ENCODE results near the gene CTF1.
"Not testable (repeated sequence)": the region's sequence is repeated elsewhere in the genome, so short reads cannot be mapped to it uniquely, and the experiment has no call there.

The CTF1 gene

GRCh38 chr16:30888856-30889499, 7.4 kb upstream of the CTF1 start:
- no peak for DNase-seq

- DNase-seq = no peak
Observed at GRCh38 chr16:30889721-30890120, 6.7 kb upstream of the CTF1 start.

GRCh38 chr16:30891043-30891823, 5.2 kb upstream of the CTF1 start:
- not testable (repeated sequence) for DNase-seq

- no peak for DNase-seq
Observed at GRCh38 chr16:30892670-30893416, 3.6 kb upstream of the CTF1 start.

GRCh38 chr16:30893417-30893743, 3.0 kb upstream of the CTF1 start:
- DNase-seq = no peak

- DNase-seq = peak; percentile 64
Observed at GRCh38 chr16:30893744-30894539, 2.5 kb upstream of the CTF1 start, which contains the start of gene BCL7C. Gene BCL7C (minus strand): TSS chr16:30894077. CDS start chr16:30893944, 133 bp downstream.

GRCh38 chr16:30894540-30895368, 1.7 kb upstream of the CTF1 start:
- no peak for DNase-seq

- DNase-seq = no peak
Observed at GRCh38 chr16:30895627-30896260, 670 bp upstream of the CTF1 start.

GRCh38 chr16:30896889-30897733, 697 bp downstream of the CTF1 start:
- DNase-seq = peak; percentile 65

- DNase-seq = no peak
Observed at GRCh38 chr16:30899794-30900193, 3.4 kb downstream of the CTF1 start.

GRCh38 chr16:30900588-30900987, 4.2 kb downstream of the CTF1 start:
- no peak for DNase-seq

- no peak for DNase-seq
Observed at GRCh38 chr16:30901201-30902028, 5.0 kb downstream of the CTF1 start.

GRCh38 chr16:30902029-30902972, 5.9 kb downstream of the CTF1 start:
- DNase-seq = no peak

GRCh38 chr16:30903002-30903401, 6.6 kb downstream of the CTF1 start:
- no peak for DNase-seq

GRCh38 chr16:30903596-30903995, 7.2 kb downstream of the CTF1 start:
- no peak for DNase-seq

GRCh38 chr16:30904114-30904780, 7.8 kb downstream of the CTF1 start:
- DNase-seq = no peak

- DNase-seq = no peak
Observed at GRCh38 chr16:30907064-30907463, 10.7 kb downstream of the CTF1 start.
